GM23338 (cell line): ENCODE results near the gene PDZD8. TPM values are rescaled to one million over a fixed set of nuclear protein-coding genes. Genes with fewer than 3 reads are reported as not detected.

Source experiments
- ATAC-seq: fragments of 200-7000 bp; cut with Tn5 transposase; 3 replicates; pipeline ENCODE4 v1.9.1; 2020
- DNase-seq: peaks from one replicate; pipeline ENCODE4 v3.0.0-alpha.2; 2015; ENCODE audit warnings: low spot score
- H2AFZ ChIP-seq: fragments of 200-600 bp; sonication (generic); 2 replicates; pipeline ENCODE4 v1.8.0; 2016; ENCODE audit warnings: antibody characterized with exemption, mild to moderate bottlenecking, moderate library complexity
- H3F3A ChIP-seq: fragments of 200-600 bp; sonication (generic); replicated peaks from 2 replicates; pipeline ENCODE4 v1.8.0; 2017; ENCODE audit warnings: antibody characterized with exemption, mixed run types, low read depth
- H3K27ac ChIP-seq: fragments of 200-600 bp; sonication (generic); 2 replicates; pipeline ENCODE4 v1.6.1; 2016; ENCODE audit warnings: low read depth
- H3K27me3 ChIP-seq: fragments of 200-600 bp; sonication (generic); 2 replicates; pipeline ENCODE4 v1.8.0; 2016; ENCODE audit warnings: mild to moderate bottlenecking, mixed run types, moderate library complexity; ENCODE audit not compliant: insufficient read depth
- H3K36me3 ChIP-seq: fragments of 200-600 bp; sonication (generic); 2 replicates; pipeline ENCODE4 v1.8.0; 2016; ENCODE audit warnings: mild to moderate bottlenecking; ENCODE audit not compliant: insufficient read depth
- H3K4me1 ChIP-seq: fragments of 200-600 bp; sonication (generic); 2 replicates; pipeline ENCODE4 v1.8.0; 2016; ENCODE audit warnings: mild to moderate bottlenecking, moderate library complexity; ENCODE audit not compliant: insufficient read depth
- H3K4me2 ChIP-seq: fragments of 200-600 bp; sonication (generic); 2 replicates; pipeline ENCODE4 v1.7.1; 2017; ENCODE audit warnings: mixed run types
- H3K4me3 ChIP-seq: fragments of 200-600 bp; sonication (generic); 2 replicates; pipeline ENCODE4 v1.6.1; 2016; ENCODE audit warnings: mixed run types
- H3K79me2 ChIP-seq: fragments of 200-600 bp; sonication (generic); replicated peaks from 2 replicates; pipeline ENCODE4 v1.8.0; 2017; ENCODE audit warnings: mild to moderate bottlenecking; ENCODE audit not compliant: insufficient read depth
- H3K9me2 ChIP-seq: fragments of 200-600 bp; sonication (generic); 2 replicates; pipeline ENCODE4 v1.8.0; 2017; ENCODE audit not compliant: insufficient read depth
- H4K20me1 ChIP-seq: fragments of 200-600 bp; sonication (generic); replicated peaks from 2 replicates; pipeline ENCODE4 v1.8.0; 2017; ENCODE audit warnings: mild to moderate bottlenecking; ENCODE audit not compliant: insufficient read depth
- H3K27ac Mint-ChIP-seq: 2 replicates; pipeline ENCODE4 v1.8.0; 2020; ENCODE audit warnings: inconsistent platforms, mild to moderate bottlenecking, moderate library complexity, mixed read lengths
- H3K27me3 Mint-ChIP-seq: 3 replicates; pipeline ENCODE4 v1.8.0; 2022; ENCODE audit warnings: low read depth, mild to moderate bottlenecking, moderate library complexity, mixed read lengths, inconsistent platforms; ENCODE audit not compliant: insufficient read depth, poor library complexity
- H3K36me3 Mint-ChIP-seq: 3 replicates; pipeline ENCODE4 v1.8.0; 2021; ENCODE audit warnings: low read depth, mild to moderate bottlenecking, inconsistent platforms, moderate library complexity, mixed read lengths
- H3K4me1 Mint-ChIP-seq: 3 replicates; pipeline ENCODE4 v1.8.0; 2020; ENCODE audit warnings: mild to moderate bottlenecking, inconsistent platforms, mixed read lengths
- H3K4me3 Mint-ChIP-seq: 3 replicates; pipeline ENCODE4 v1.8.0; 2021; ENCODE audit warnings: moderate library complexity, mild to moderate bottlenecking, inconsistent platforms, mixed read lengths
- H3K9me3 Mint-ChIP-seq: 3 replicates; pipeline ENCODE4 v1.8.0; 2020; ENCODE audit warnings: moderate library complexity, mild to moderate bottlenecking, inconsistent platforms, mixed read lengths
- CREB1 ChIP-seq: fragments of 250-450 bp; sonication (Bioruptor Pico); IDR thresholded peaks from 2 replicates; pipeline ENCODE4 v1.5.0; 2020; ENCODE audit warnings: low read depth, mild to moderate bottlenecking, moderate library complexity
- CTCF ChIP-seq, 2 experiments: fragments of 200-600 bp in 1 of 2; sonication (generic) in 1 of 2; conservative IDR thresholded peaks; 2 replicates each; pipeline versions ENCODE4 v1.5.1 to v1.6.1; 2016 to 2017; ENCODE audit warnings: antibody characterized with exemption in 2 of 2, low read depth in 2 of 2, mild to moderate bottlenecking in 2 of 2, moderate library complexity in 1 of 2
- ETS1 ChIP-seq: IDR thresholded peaks from 2 replicates; pipeline ENCODE4 v1.6.1; 2016; ENCODE audit warnings: antibody characterized with exemption
- EZH2 ChIP-seq: fragments of 200-600 bp; sonication (generic); IDR thresholded peaks from one replicate; pipeline ENCODE4 v1.8.0; 2017; ENCODE audit warnings: antibody characterized with exemption, mild to moderate bottlenecking, low read depth; ENCODE audit not compliant: unreplicated experiment
- EZH2phosphoT487 ChIP-seq: fragments of 200-600 bp; sonication (generic); IDR thresholded peaks from one replicate; pipeline ENCODE4 v1.8.1; 2018; ENCODE audit warnings: antibody characterized with exemption; ENCODE audit not compliant: unreplicated experiment
- JUNB ChIP-seq: IDR thresholded peaks from one replicate; pipeline ENCODE4 v1.6.1; 2016; ENCODE audit warnings: antibody characterized with exemption; ENCODE audit not compliant: unreplicated experiment
- NANOG ChIP-seq: IDR thresholded peaks from 2 replicates; pipeline ENCODE4 v1.6.1; 2016; ENCODE audit warnings: antibody characterized with exemption, borderline replicate concordance
- POLR2AphosphoS5 ChIP-seq: IDR thresholded peaks from 2 replicates; pipeline ENCODE4 v1.6.1; 2016; ENCODE audit warnings: antibody characterized with exemption, low read depth
- REST ChIP-seq: IDR thresholded peaks from one replicate; pipeline ENCODE4 v1.6.1; 2018; ENCODE audit warnings: antibody characterized with exemption; ENCODE audit not compliant: unreplicated experiment
- STAT1 ChIP-seq: IDR thresholded peaks from one replicate; pipeline ENCODE4 v1.6.1; 2016; ENCODE audit warnings: antibody characterized with exemption; ENCODE audit not compliant: unreplicated experiment
- ZNF114 ChIP-seq: fragments of 250-450 bp; sonication (Bioruptor Pico); IDR thresholded peaks from 2 replicates; pipeline ENCODE4 v1.5.0; 2020; ENCODE audit warnings: mild to moderate bottlenecking, moderate library complexity
- ZNF331 ChIP-seq: fragments of 250-450 bp; sonication (Bioruptor Pico); IDR thresholded peaks from 2 replicates; pipeline ENCODE4 v1.5.0; 2020; ENCODE audit warnings: low read depth, mild to moderate bottlenecking, moderate library complexity
- ZNF462 ChIP-seq: fragments of 250-450 bp; sonication (Bioruptor Pico); IDR thresholded peaks from 2 replicates; pipeline ENCODE4 v1.5.0; 2020; ENCODE audit warnings: mild to moderate bottlenecking, moderate library complexity
- polyA plus RNA-seq: library from polyadenylated mRNA; unstranded; fragments of >200 nt; fragmentation: Nextera tagmentation; extraction: Ambion mirVana; gene quantifications from 2 replicates; pipeline ENCODE4 v1.2.1, GENCODE V29; 2016
- total RNA-seq: library from RNA; depleted of rRNA; stranded (reverse); fragments of >200 nt; shearing (Covaris generic); gene quantifications from 2 replicates; pipeline ENCODE4 v1.2.3, GENCODE V29; 2014

PDZD8 gene
- total and polyA plus RNA-seq, 2 experiments from 2014 or later: 11.4 to 28.6 TPM

- Mint-ChIP-seq H3K36me3 (no peaks in the 10 kb centered on the region; the same call in 2 of the 3 replicates), H3K27me3 (peaks cover 2% of the 10 kb centered on the region), H3K9me3 (no peaks in the 10 kb centered on the region), H3K27ac (no peak overlapping the region), H3K4me3 (no peak overlapping the region), H3K4me1 (no peaks in the 10 kb centered on the region)
- Histone ChIP-seq H4K20me1 (no peaks in the 10 kb centered on the region), H3K36me3 (no peaks in the 10 kb centered on the region), H3K4me3 (no peak overlapping the region), H3K4me1 (no peaks in the 10 kb centered on the region), H3K79me2 (no peaks in the 10 kb centered on the region), H3K4me2 (no peak overlapping the region), H3K27ac (no peak overlapping the region), H3K9me2 (0 out of 2 replicates have a peak, but pooled peaks cover 14% of the 10 kb centered on the region), H2AFZ (no peak overlapping the region), H3F3A (no peaks in the 10 kb centered on the region), H3K27me3 (no peaks in the 10 kb centered on the region)
- no peak for ATAC-seq
- DNase-seq: no peak
- TF ChIP-seq EZH2 (no peak), REST (no peak), ZNF114 (no peak), NANOG (no peak), STAT1 (no peak), ZNF462 (CRISPR knock-in tag) (no peak), EZH2phosphoT487 (no peak), CTCF (conservative IDR thresholded peaks at IDR 0.05; ENCODE audit: low read depth in 2 of 2) (no peak), JUNB (no peak), POLR2AphosphoS5 (no peak), ETS1 (no peak), CREB1 (no peak), ZNF331 (no peak)
Measured at GRCh38 chr10:117390420-117390819, 15.2 kb upstream of the PDZD8 start.
